ENCODE measurements around the gene SLC9A5. TPM values are rescaled to one million over a fixed set of nuclear protein-coding genes. Genes with fewer than 3 reads are reported as not detected.

Gene SLC9A5
- total RNA-seq, 1 experiment from 2014 or later, result 5.6 TPM

GRCh38 chr16:67241008-67241900 lies 7.5 kb upstream of the SLC9A5 start:
- intact Hi-C loops (cut with micrococcal nuclease), result no loop called here
- ChIA-PET POLR2A (no interaction called here), CTCF (no interaction called here), RAD21 (ENCODE audit: low non-redundant PET in 1 of 2, low total read pairs in 2 of 2, uncharacterized antibody in 2 of 2, unreplicated experiment in 2 of 2) (no interaction called here)
- H2AFZ ChIP-seq (ENCODE audit: low read depth, low read length, poor library complexity, severe bottlenecking), result no peak overlapping the region
- H3K27ac ChIP-seq (ENCODE audit: low read depth, low read length), result peak overlapping the region; percentile 82
- peaks cover 49 to 72% of the 10 kb centered on the region in 2 experiments for H3K4me1 ChIP-seq (ENCODE audit: control insufficient read depth in 1 of 2, insufficient read depth in 2 of 2, low read length in 2 of 2)
- H3K27me3 ChIP-seq (ENCODE audit: insufficient read depth, low read length), result no peaks in the 10 kb centered on the region
- peaks cover 71% of the 10 kb centered on the region for H3K79me2 ChIP-seq (ENCODE audit: insufficient read depth, low read length)
- BruUV-seq (replicated peaks), result no TSS peak
- peak overlapping the region; percentile 67 for H3K9ac ChIP-seq (ENCODE audit: low read length)
- ATAC-seq, result peak; percentile 28
- H3K36me3 ChIP-seq (ENCODE audit: control insufficient read depth in 1 of 2, insufficient read depth in 2 of 2, low read length in 2 of 2), result peaks cover 10 to 25% of the 10 kb centered on the region in 2 experiments
- TF ChIP-seq POLR2AphosphoS5 (IDR thresholded peaks at IDR 0.05; ENCODE audit: low read depth, low read length) (peak; percentile 51), ZFX (IDR thresholded peaks at IDR 0.05) (0 out of 2 replicates have a peak, but pooled peaks have one; percentile 37), ZBTB33 (IDR thresholded peaks at IDR 0.05; ENCODE audit: extremely low read depth, insufficient replicate concordance, low read length) (peak; percentile 38), CTCF (IDR thresholded peaks at IDR 0.05 in 2 of 3, conservative IDR thresholded peaks at IDR 0.05 in 1 of 3; ENCODE audit: borderline replicate concordance in 1 of 3, insufficient read depth in 1 of 3, low read depth in 2 of 3, low read length in 2 of 3) (no peak)
- peak overlapping the region; percentile 87 for H3K4me2 ChIP-seq (ENCODE audit: low read length)
- H3K9me2 ChIP-seq (ENCODE audit: insufficient read depth), result no peaks in the 10 kb centered on the region
- H3K4me3 ChIP-seq (replicated peaks in 1 of 2; ENCODE audit: low read depth in 1 of 2, low read length in 2 of 2), result peak overlapping the region in 1 of 2 experiments; percentile 47; a peak in 3 of 4 replicates
- H4K20me1 ChIP-seq (ENCODE audit: insufficient read depth), result no peaks in the 10 kb centered on the region
- DNase-seq (ENCODE audit: low read depth, low spot score), result no peak
- no peaks in the 10 kb centered on the region for H3K9me3 ChIP-seq (ENCODE audit: control insufficient read depth in 1 of 2, insufficient read depth in 1 of 2, low read depth in 1 of 2, low read length in 2 of 2)

All from HCT116 (cell line).